Fibroblast of skin of left quadriceps (primary cell): Measurements from ENCODE around the gene QKI.
"Not testable (repeated sequence)": the region's sequence is repeated elsewhere in the genome, so short reads cannot be mapped to it uniquely, and the experiment has no call there.

Experiments used
- DNase-seq, 2 experiments: peaks; one replicate each; pipeline ENCODE4 v3.0.0-alpha.2; 2013; ENCODE audit warnings: low read depth in 2 of 2

QKI gene

GRCh38 chr6:163439390-163439789 is 24.9 kb downstream of the QKI start:
- DNase-seq: not testable (repeated sequence)

DNA sequence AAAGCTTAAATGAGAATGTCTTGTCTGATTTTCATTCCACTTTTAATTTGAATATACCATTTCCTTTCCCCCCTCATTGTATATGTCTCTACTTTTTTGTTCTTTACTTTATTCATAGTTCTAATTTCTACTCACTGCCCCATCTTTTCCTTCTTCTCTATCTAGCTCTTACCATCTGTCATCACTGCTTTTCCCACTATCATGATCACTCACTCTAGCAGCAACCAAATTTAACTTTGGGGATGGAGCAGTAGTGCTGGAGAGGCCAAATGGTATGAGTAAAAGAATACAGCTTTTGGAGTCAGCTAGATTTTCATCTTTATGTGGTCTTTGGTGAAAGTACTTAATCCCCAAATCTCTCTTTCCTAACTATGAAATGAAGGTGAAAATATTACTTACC is 25.5 kb downstream of the QKI start:
- no peak for DNase-seq

GRCh38 chr6:163442336-163442735 is 27.8 kb downstream of the QKI start:
- DNase-seq: no peak

- no peak for DNase-seq
Measured at GRCh38 chr6:163444077-163444476, 29.6 kb downstream of the QKI start.

- no peak for DNase-seq
Measured at GRCh38 chr6:163446549-163446948, 32.0 kb downstream of the QKI start.

- DNase-seq: no peak
Measured at GRCh38 chr6:163449076-163449475, 34.6 kb downstream of the QKI start.

- no peak for DNase-seq
Measured at GRCh38 chr6:163454425-163454824, 39.9 kb downstream of the QKI start.

DNA sequence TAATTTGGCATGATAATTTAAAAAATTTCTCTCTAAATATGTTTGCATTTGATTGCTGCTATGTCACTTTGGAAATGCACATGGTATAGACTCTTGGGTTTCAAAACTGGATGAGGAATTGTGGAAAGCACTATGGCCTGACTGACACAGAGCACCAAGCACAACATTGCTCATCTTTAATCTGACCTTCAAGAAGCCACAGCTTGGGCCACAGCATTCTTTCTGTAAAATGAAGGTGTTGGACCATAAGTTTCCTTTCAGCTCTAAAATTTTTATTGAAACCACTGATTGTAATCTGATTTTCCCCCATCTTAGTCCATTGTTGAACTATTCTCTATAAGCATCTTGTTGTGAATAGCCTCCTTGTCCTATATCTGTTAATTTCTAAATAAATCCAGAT is 41.0 kb downstream of the QKI start:
- DNase-seq: no peak

GRCh38 chr6:163457637-163458561 is 43.4 kb downstream of the QKI start:
- DNase-seq: peak; percentile 73 to 75

DNA sequence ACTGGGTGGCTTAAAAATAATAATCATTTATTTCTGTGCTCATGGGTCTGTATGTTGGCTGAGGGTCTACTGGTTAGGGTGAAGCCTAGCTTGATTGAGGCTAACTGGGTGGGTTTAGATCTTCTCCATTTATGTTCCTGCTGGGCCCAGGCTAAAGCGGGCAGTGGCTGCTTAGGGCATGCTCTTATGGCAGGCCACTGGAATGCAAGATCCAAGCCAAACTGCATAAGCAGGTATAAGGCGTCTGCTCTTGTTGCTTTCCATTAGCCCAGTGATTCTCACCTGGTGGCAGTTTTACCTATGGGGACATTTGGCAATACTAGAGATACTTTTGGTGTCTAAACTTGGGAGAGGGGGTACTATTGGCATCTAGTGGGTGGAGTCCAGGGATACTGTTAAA is 44.5 kb downstream of the QKI start:
- DNase-seq: no peak

DNA sequence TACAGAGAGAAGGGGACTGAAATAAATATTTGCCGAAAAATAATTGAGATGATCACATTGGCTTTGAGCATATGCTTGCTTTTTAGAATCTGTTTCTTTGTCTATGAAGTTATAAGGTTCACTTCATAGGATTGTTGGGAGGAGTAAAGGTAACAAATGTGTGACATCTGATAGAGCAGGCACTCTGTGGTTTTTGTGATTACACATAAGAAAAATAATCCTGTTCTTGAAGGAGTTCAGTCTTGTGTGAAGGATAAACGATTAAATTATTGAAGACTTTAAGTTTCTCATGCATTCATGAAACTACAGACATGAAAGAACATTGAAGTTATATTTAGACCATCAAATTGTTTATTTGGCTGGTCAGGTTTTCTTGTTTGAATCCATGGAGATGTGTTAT is 45.0 kb downstream of the QKI start:
- no peak for DNase-seq

DNA sequence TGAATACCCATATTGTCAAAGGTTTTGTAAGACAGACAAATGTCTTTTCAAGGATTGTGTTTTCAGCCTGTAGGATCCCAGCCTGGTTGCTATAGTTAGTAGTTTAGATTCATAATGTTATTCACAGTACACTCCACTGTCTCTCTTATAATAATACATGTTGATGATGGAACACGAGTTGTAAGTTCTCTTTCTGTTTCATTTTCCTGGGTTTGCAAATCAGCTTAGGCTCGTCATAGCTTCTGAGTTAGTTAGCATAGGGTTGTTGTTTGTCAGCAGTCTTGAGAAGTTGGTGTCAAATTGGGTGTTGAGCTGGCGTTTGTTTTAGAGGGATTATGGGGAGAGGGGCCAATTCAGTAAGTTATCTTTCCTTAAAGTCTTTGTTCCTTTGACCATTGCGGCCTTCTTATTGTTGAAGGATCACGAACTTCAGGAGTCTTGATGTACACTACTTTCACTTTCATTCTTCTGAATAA is 45.8 kb downstream of the QKI start:
- DNase-seq: no peak

DNA sequence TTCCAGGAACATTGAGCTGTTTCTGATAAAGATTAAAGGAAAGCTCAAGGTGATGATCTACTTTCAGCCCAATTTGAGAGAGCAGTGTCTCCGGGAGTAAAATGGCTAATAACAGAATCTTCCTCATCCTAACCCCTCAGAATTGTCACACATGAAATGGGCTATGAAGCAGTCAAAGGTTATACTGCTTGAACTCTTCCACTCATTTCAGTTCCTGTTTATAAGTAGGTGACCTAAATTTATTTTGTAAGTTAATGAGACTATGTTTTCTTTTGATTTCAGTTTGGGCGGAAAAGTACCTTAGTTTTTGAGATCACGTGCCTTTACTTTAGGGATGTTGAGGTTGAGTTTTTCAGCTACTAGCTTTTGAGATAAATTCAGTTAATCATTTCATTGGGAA is 47.2 kb downstream of the QKI start:
- no peak for DNase-seq

GRCh38 chr6:163463180-163463579 is 48.7 kb downstream of the QKI start:
- DNase-seq: no peak

DNA sequence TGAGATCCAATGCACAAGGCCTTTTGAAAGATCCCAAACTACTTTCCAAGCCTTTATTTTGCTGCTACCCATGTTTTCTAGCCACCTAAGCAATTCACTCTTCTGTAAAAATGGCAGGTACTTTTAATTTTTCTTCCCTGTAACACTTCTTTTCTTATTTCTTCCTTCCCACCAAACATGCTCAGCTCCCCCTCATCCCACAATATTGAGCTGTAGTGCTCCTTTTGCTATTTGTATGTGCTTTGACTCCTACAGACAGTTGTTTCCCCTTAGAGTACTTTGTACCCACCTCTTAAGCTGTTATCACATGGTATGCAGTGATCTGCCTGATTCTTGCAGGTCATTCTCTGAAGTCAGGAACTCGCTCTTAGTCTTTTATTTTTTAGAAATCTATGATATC is 49.3 kb downstream of the QKI start:
- no peak for DNase-seq

DNA sequence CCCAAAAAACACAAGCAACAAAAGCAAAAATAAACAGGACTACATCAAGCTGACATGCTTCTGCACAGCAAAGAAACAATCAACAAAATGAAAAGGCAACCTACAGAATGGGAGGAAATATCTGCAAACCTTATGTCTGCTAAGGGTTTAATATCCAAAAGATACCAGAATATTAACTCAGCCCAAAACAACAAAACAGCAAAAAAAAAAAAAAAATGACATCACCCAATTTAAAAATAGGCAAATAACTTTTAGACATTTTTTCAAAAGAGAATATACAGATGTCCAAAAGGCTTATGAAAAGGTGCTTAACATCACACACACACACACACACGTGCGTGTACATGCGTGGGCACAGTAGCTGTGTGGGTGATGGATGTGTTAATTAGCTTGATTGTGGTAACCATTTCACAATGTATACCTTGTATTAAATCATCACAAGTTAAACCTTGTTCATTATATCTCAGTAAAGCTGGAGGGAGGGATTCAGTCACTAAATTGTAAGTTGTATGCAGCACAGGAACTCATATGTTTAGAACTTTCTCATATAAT is 52.4 kb downstream of the QKI start:
- no peak for DNase-seq

- no peak for DNase-seq
Measured at GRCh38 chr6:163468738-163469137, 54.2 kb downstream of the QKI start.

DNA sequence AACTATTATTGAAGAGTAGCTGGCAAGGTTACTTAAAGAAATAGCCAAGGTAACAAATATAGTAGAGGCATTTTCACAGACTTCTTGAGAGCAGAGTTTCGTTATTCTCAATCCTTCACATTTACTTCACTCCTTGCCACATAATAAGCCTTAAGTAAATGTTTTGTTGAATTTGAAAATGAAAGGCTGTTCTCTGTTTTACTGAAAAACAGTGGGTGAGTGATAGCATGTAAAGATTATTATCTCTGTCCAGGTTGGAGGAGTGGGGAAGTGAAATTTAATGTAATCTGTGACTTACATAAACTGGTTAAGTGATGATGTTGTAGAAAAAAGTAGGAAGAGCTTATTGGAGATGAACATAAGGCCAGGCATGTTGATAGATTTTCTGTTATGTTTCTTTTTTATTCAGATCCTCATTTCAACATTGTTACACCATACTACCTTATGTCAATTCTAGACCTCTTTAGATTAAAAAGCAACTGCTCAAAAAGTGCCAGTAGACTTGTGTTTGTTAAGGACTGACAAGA is 55.0 kb downstream of the QKI start:
- no peak for DNase-seq

DNA sequence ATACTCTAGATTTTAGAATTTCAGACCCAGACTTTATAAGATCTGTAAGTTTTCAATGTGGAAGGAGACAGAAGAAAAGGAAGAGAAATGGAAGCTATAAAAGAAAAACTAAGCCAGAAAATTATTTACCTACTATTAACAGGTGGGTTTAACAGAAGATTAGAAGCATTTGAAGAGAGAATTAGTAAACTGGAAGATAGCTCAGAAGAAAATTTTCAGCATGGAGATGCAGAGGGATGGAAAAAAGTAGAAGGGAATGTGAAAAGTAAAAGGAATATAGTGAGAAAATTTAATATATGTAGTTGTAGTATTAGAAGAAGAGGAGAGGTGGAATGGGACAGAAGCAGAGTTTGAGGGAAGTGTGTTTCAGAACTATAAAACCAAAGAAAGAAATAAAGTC is 56.1 kb downstream of the QKI start:
- no peak for DNase-seq

- DNase-seq: no peak
Measured at GRCh38 chr6:163474581-163474980, 60.1 kb downstream of the QKI start.

DNA sequence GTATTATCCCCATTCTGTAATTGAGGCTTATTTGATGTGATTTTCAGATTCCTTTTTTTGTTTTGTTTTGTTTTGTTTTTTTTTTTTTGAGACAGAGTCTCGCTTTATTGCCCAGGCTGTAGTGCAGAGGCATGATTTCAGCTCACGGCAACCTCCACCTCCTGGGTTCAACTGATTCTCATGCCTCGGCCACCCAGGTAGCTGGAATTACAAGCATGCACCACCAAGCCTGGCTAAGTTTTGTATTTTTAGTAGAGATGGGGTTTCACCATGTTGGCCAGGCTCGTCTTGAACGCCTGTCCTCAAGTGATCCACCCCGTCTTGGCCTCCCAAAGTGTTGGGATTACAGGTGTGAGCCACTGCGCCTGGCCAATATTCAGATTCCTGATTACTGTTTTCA is 62.4 kb downstream of the QKI start:
- not testable (repeated sequence) for DNase-seq

- no peak for DNase-seq
Measured at GRCh38 chr6:163483107-163483506, 68.6 kb downstream of the QKI start.

DNA sequence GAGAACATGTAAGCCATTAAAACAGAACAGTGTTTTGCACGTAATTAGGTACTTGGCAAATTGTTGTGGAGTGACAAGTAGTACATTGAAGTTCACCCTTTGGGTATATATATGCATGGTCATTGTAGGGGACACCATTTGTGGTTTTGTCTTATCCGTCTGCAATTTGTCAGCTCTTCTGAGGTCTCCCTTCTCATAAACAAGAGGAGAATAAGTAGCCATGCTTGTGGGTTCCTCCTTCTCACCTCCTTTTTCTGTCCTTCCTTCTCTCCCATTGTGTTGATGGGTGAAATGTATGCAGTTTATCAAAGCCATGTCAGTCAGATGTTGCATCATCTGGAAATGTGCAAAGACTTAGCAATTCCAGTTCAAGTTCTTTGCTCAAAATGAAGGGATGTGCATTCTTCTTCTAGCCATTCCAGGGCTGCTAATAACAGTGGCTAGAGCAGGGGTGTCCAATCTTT is 70.9 kb downstream of the QKI start:
- DNase-seq: no peak
